ENCODE measurements around the gene CDK15.

- no peak for TF ChIP-seq CTCF (IDR thresholded peaks at IDR 0.05)
- no peak for TF ChIP-seq POLR2AphosphoS5 (IDR thresholded peaks at IDR 0.05)
- no peak for TF ChIP-seq EP300 (IDR thresholded peaks at IDR 0.05)
Observed at GRCh38 chr2:201781557-201782051, 24.7 kb upstream of the CDK15 start.

Data from gastroesophageal sphincter (tissue), 3 donors.